IPS-20b (cell line): ENCODE results near the gene ARRDC1.
"Not testable (repeated sequence)": the region's sequence is repeated elsewhere in the genome, so short reads cannot be mapped to it uniquely, and the experiment has no call there.

Source experiments
- H3K27ac ChIP-seq: one replicate; pipeline ENCODE4 v1.5.1; 2013; ENCODE audit warnings: low read length
- H3K27me3 ChIP-seq: 2 replicates; pipeline ENCODE4 v1.6.1; 2013; ENCODE audit warnings: mild to moderate bottlenecking, low read length, inconsistent platforms; ENCODE audit not compliant: insufficient read depth
- H3K36me3 ChIP-seq: 2 replicates; pipeline ENCODE4 v1.6.1; 2013; ENCODE audit warnings: low read depth, mild to moderate bottlenecking, inconsistent platforms, low read length, moderate library complexity; ENCODE audit not compliant: insufficient read depth
- H3K4me1 ChIP-seq: 2 replicates; pipeline ENCODE4 v1.6.1; 2013; ENCODE audit warnings: mild to moderate bottlenecking, control low read depth, inconsistent platforms, low read length, moderate library complexity; ENCODE audit not compliant: insufficient read depth
- H3K4me3 ChIP-seq: 2 replicates; pipeline ENCODE4 v1.5.1; 2013; ENCODE audit warnings: mild to moderate bottlenecking, low read length, inconsistent platforms
- H3K9ac ChIP-seq: 2 replicates; pipeline ENCODE4 v1.6.1; 2013; ENCODE audit warnings: low read depth, mild to moderate bottlenecking, inconsistent platforms, low read length, moderate library complexity
- H3K9me3 ChIP-seq: 2 replicates; pipeline ENCODE4 v1.6.1; 2013; ENCODE audit warnings: mild to moderate bottlenecking, low read depth, low read length, inconsistent platforms; ENCODE audit not compliant: insufficient read depth

ARRDC1 gene

GRCh38 chr9:137605121-137606004 lies at the start of gene ARRDC1:
Gene ARRDC1 (plus strand): TSS chr9:137605686. CDS start chr9:137605718, 32 bp downstream.
- H3K36me3 ChIP-seq: no peaks in the 10 kb centered on the region
- H3K9ac ChIP-seq: peak within 1 kb of the TSS; percentile 48
- H3K4me3 ChIP-seq: peak within 1 kb of the TSS; percentile 65
- peaks cover 28% of the 10 kb centered on the region for H3K27me3 ChIP-seq
- no peaks in the 10 kb centered on the region; the same call in 1 of the 2 replicates for H3K4me1 ChIP-seq
- H3K9me3 ChIP-seq: no peaks in the 10 kb centered on the region
- H3K27ac ChIP-seq: no peak within 1 kb of the TSS

GRCh38 chr9:137556069-137556838 lies 49.2 kb upstream of the ARRDC1 start:
- H3K36me3 ChIP-seq: peaks cover 43% of the 10 kb centered on the region
- no peaks in the 10 kb centered on the region for H3K4me1 ChIP-seq
- no peak overlapping the region for H3K4me3 ChIP-seq
- H3K9me3 ChIP-seq: no peaks in the 10 kb centered on the region
- no peak overlapping the region for H3K27ac ChIP-seq
- H3K27me3 ChIP-seq: no peaks in the 10 kb centered on the region
- no peak overlapping the region for H3K9ac ChIP-seq

GRCh38 chr9:137558127-137558526 lies 47.4 kb upstream of the ARRDC1 start:
- Histone ChIP-seq H3K36me3 (peaks cover 54% of the 10 kb centered on the region), H3K27ac (no peak overlapping the region)

GRCh38 chr9:137564134-137564533 lies 41.4 kb upstream of the ARRDC1 start:
- no peaks in the 10 kb centered on the region for H3K4me1 ChIP-seq
- H3K9ac ChIP-seq: no peak overlapping the region
- no peaks in the 10 kb centered on the region for H3K9me3 ChIP-seq
- H3K4me3 ChIP-seq: no peak overlapping the region
- H3K27ac ChIP-seq: no peak overlapping the region
- H3K27me3 ChIP-seq: no peaks in the 10 kb centered on the region
- H3K36me3 ChIP-seq: peaks cover 41% of the 10 kb centered on the region

More at GRCh38 chr9:137558127-137558526, 47.4 kb upstream of the ARRDC1 start:
- no peaks in the 10 kb centered on the region for H3K9me3 ChIP-seq
- no peak overlapping the region for H3K4me3 ChIP-seq
- no peaks in the 10 kb centered on the region for H3K27me3 ChIP-seq
- no peak overlapping the region for H3K9ac ChIP-seq
- H3K4me1 ChIP-seq: no peaks in the 10 kb centered on the region

- Histone ChIP-seq H3K27me3 (no peaks in the 10 kb centered on the region), H3K9ac (no peak overlapping the region), H3K27ac (no peak overlapping the region), H3K36me3 (peaks cover 38% of the 10 kb centered on the region), H3K4me1 (no peaks in the 10 kb centered on the region), H3K4me3 (no peak overlapping the region), H3K9me3 (no peaks in the 10 kb centered on the region)
These were observed 40.6 kb upstream of the ARRDC1 start for GRCh38 chr9:137564817-137565411.

GRCh38 chr9:137568445-137568844 lies 37.0 kb upstream of the ARRDC1 start:
- peaks cover 39% of the 10 kb centered on the region for H3K36me3 ChIP-seq
- not testable (repeated sequence) for H3K4me3 ChIP-seq, H3K27ac ChIP-seq, H3K27me3 ChIP-seq, H3K9ac ChIP-seq, H3K4me1 ChIP-seq, H3K9me3 ChIP-seq

- Histone ChIP-seq H3K36me3 (peaks cover 37% of the 10 kb centered on the region), H3K27ac (no peak overlapping the region), H3K4me1 (no peaks in the 10 kb centered on the region), H3K9ac (no peak overlapping the region), H3K4me3 (no peak overlapping the region), H3K27me3 (no peaks in the 10 kb centered on the region), H3K9me3 (no peaks in the 10 kb centered on the region)
These were observed 35.8 kb upstream of the ARRDC1 start for GRCh38 chr9:137569609-137570203.

- no peaks in the 10 kb centered on the region for H3K27me3 ChIP-seq
- peaks cover 43% of the 10 kb centered on the region for H3K36me3 ChIP-seq
- H3K27ac ChIP-seq: no peak overlapping the region
- H3K4me1 ChIP-seq: no peaks in the 10 kb centered on the region
- no peak overlapping the region for H3K9ac ChIP-seq
- H3K4me3 ChIP-seq: no peak overlapping the region
- H3K9me3 ChIP-seq: no peaks in the 10 kb centered on the region
These were observed 34.9 kb upstream of the ARRDC1 start for GRCh38 chr9:137570566-137570965.

GRCh38 chr9:137574192-137574591 lies 31.3 kb upstream of the ARRDC1 start:
- Histone ChIP-seq H3K4me3 (no peak overlapping the region), H3K4me1 (peaks cover 8% of the 10 kb centered on the region; the same call in 1 of the 2 replicates), H3K27me3 (no peaks in the 10 kb centered on the region), H3K36me3 (peaks cover 49% of the 10 kb centered on the region), H3K27ac (no peak overlapping the region), H3K9ac (no peak overlapping the region), H3K9me3 (no peaks in the 10 kb centered on the region)

- Histone ChIP-seq H3K27ac (no peak overlapping the region), H3K36me3 (peaks cover 42% of the 10 kb centered on the region), H3K9ac (no peak overlapping the region), H3K4me1 (peaks cover 8% of the 10 kb centered on the region; the same call in 1 of the 2 replicates), H3K4me3 (no peak overlapping the region), H3K27me3 (no peaks in the 10 kb centered on the region), H3K9me3 (no peaks in the 10 kb centered on the region)
These were observed 30.1 kb upstream of the ARRDC1 start for GRCh38 chr9:137575364-137575715.

- peaks cover 43% of the 10 kb centered on the region for H3K36me3 ChIP-seq
- no peak overlapping the region for H3K27ac ChIP-seq
- no peak overlapping the region for H3K9ac ChIP-seq
- H3K4me3 ChIP-seq: no peak overlapping the region
- no peaks in the 10 kb centered on the region for H3K9me3 ChIP-seq
- no peaks in the 10 kb centered on the region for H3K27me3 ChIP-seq
- H3K4me1 ChIP-seq: peaks cover 8% of the 10 kb centered on the region; the same call in 1 of the 2 replicates
These were observed 29.6 kb upstream of the ARRDC1 start for GRCh38 chr9:137575716-137576411.
